ENCODE data around the gene VANGL2.

The VANGL2 gene

DNA sequence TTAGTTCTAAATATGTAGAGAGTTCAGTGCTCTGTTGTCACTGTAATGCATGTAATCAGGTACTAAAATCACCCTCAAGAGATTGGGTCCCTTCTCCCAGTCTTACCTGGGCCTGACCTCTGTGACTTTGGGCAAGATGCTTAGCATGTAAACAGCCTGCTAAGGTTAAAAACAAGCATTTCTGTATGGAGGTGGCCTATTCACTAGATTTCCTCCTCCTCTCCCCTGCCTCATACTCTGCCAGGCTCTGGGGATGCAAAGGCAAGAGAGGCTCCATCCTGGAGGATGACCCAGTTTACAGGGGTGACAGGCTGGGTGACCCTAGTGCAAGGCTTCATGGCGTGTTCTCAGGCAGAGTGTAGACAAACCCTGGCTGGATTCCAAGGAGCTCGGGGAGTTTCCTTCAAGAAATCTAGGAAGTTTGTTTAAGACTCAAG, 28.8 kb downstream of the VANGL2 start:
- DNase-seq: no peak

DNA sequence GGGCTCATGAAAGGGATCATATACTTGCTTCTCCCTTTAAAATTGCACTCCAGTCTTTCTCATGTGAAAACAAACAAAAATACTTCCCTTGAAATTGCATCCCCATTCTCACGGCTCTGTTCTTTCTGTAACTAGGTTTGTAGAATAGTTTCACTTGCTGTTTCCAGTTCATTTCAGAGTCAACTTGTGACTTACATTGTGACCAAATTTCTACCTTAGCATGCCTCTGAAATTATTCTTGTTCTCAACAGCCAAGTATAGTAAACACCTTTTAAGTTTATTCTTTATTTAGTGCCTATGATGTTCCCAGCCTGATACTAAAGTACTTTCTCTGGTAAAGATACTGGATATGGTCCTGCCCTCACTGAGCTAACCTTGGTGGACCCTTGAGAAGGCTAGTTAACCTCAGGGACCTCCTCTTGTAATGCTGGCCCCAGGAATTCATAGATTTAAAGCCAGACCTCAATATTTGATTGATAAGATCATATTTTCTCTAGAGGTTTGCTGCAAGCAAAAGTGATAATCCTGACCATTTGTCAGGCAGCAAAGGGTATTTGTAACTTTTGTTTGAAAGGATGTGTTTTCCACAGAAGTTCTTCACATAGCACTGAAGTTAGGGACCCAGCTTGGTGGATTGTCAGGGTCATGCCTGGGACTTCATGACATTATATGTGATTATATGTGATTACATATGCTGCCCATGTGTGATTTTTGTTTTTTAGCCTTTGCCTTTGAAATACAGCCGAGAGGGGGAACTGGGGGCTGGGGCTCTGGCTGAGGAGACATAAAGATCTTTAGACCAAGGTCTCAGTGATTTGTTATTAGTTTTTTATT, 29.6 kb downstream of the VANGL2 start:
- no peak for DNase-seq

DNA sequence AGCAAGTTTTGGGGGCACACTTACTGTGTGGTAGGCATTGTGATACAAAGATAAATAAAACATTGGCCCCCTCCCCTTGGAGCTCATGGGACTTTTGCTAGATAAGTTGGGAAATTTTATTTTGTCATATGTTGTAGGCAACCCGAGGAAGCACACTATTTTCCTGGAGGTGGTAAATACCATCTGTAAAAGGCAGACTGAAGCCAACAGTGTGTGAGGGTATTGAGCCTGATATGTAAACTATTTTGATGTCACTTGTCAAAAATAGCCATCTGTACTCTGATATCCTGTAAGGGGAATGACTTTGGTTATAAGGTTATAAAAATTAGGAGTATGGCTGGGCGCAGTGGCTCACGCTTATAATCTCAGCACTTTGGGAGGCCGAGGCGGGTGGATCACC, 30.6 kb downstream of the VANGL2 start:
- DNase-seq: no peak

DNA sequence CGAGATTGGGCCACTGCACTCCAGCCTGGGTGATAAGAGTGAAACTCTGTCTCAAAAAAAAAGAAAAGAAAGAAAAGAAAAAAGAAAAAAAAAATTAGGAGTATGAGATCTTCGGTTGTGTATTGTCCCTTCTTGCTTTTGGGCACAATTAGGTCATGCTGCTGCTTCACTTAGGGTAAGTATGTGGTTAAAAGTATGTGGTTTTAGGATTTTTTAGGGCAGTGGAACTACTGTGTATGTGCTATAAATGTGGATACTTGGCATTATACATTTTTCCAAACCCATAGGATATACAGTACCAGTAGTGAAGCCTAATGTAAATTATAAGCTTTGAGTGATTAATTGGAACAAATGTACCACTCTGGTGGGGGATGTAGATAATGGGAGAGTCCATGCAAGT, 31.2 kb downstream of the VANGL2 start:
- DNase-seq: no peak

DNA sequence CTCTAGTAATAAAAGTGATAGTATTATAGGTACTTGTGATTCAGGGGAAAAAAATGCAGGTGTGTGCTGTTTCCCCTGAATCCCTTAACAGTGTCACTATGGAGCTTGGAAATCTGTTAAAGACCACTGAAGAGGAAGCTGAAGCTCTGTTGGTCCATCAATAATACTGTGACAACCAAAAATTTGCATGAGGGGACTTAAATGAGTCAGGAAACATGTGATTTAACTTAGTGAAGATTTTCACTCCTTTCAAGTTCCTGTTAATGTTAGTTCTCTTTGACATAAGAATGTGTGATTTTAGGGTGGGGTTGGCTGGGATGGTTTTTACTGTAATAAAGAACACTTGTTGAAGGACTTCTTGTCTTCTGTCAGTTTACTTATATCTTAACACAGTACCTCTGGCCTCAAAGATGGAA, 32.0 kb downstream of the VANGL2 start:
- DNase-seq: no peak

DNA sequence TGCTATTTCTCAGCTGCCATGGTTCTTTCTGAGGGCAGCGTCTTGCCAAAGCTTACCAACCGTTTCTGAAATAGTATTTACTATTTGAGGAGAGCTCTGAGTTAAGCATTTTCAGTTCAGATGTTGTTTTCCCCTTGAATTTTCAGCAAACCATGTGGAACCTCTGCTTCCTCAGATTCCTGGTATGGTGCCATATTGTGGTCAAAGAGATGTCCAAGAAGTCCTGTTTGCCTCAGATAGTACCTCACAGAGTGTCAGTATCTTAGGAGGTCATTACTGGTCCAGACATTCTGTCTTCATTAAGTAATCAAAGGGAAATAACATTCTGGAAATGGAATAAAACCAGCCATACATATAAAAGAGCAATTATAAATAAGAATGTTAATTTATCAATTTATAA, 36.6 kb downstream of the VANGL2 start:
- DNase-seq: no peak

DNA sequence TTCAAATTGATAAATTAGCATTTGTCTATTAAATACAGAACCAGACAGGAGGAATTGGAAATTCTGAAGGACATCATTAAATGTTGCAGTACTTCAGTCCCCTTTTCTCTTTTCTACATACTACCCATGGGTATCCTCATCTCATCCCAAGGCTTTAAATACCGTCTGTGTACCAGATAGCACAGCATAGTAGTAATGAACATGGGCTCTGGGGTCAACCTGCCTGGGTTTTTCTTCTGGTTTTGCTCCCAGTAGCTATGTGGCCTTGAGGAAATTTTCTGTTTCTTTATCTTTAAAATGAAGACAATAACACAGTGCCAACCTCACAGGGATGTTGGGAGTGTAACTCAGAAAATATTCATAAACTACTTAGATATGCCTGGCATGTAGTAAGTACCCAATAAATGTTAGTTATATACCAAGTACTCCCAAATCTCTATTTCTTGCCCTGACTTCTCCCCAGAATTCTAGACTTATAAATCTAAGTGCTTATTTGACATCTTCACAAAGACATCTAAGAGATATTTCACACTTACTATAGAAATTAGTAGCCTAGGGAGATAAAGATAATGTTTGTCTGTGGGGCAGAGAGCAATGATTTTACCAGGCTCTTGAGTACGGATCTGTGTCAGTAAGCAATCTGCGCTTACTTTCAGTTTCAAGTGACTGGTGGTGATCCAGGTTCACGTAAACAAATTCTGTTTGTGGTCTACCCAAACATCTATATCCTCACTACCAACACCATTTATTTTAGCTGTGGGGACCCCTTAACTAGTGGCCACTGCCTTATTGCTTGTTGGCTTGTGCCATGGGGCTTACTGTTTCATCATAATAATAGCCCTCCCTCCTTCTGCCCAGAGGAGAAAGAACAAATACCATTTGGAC, 37.3 kb downstream of the VANGL2 start:
- no peak for DNase-seq

DNA sequence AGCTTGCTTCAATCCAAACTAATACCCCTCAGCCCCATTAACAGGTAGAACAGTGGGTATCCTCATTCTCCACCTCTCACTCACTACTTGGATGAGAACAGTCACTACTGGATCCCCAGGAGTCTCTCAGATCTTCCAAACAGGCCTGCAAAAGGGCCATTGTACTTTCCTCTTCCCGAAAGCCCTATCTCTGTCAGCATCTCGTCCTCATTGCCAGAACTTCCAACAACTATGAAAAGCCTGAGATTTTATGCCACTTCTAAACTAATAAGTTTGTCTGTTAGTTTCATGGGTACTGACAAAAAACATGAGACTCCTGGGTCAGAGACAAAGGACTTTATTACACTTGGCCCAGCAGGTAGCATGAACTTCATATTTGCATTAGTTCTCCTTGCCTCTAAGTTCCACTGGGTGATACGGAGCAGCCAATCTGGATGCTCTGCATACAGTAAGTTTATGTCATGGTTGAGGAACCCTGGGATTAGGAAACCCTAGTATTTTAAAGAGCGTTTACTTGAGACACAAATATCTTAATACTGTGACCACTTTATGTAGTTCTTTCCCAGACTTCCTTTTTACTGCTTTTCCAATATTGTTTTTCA, 38.1 kb downstream of the VANGL2 start:
- no peak for DNase-seq

DNA sequence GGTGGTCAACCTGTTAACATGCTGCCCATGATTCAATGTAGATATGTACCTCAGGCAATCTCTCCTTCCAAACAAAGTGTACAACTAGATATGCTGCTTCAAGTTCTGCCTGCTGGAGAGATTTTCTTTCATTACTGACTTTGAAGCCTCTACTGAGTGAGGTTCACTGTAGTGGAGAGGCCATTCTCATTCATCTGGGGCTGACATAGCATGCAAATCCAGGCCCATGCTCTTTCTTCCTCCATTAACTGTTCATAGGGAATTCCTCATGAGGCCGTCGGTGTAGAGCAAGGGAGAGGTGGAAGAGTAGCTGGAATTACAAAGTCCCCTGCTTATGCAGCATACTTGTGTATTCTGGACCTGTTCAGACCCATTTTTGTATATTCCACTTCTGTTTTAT, 38.6 kb downstream of the VANGL2 start:
- DNase-seq: no peak

DNA sequence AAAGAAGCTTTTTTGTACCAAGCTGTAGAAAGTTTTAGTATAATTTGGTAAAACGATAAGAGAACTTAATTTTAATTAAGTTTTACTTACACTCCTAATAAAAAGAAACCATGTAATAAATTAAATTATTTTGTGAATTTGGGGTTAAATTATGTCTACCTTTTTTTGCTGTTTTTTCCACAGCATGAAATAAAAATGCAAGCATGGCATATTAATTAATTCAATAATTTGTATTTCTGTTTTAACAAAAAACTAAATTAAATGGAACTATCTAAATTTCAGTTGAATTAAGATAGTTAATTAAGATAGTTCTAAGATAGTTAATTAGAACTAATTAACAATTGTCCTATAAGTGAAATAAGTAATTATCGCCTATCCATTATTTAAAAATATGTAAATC, 39.4 kb downstream of the VANGL2 start:
- no peak for DNase-seq

DNA sequence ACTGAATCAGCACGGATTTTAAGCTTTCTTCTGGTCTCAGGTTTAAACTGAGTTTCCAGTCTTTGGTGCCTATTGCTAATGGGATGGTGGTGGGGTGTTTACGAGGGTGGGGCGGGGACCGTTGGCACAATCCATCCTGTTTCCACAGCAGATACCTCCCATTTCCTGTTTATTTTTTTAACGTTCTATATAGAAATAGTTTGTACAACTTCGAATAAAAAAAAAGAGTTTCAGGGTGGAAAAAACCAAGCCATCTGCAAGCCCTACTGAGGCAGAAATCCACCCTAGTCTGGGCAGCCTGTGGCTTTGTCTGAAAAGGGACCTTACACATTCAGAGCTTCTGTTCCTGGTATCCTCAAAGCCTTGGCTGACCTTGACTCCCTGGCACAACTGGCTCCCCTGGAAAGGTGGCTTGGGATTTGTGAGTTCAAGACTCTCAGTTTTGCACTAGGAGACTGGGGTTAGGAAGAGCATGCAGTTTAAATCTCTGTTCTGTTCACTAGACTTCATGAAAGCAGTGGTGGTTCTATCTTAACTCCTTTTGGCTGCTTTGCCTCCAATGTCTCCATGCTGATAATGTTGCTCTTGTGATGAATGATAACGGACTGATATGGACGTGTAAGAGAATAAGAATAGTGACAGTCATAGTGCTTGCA, 46.7 kb downstream of the VANGL2 start:
- DNase-seq: no peak

DNA sequence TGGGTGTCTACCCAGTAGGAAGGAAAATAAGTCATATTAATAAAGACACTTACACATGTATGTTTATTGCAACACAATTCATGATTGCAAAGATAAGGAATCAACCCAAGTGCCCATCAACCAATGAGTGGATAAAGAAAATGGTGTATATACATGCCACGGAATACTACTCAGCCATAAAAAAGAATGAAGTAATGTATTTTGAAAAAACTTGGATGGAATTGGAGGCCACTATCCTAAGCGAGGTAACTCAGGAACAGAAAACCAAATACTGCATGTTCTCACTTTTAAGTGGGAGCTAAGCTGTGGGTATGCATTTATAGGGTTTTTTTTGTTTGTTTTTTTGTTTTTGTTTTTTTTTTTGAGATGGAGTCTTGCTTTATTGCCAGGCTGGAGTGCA, 49.1 kb downstream of the VANGL2 start:
- DNase-seq: no peak

DNA sequence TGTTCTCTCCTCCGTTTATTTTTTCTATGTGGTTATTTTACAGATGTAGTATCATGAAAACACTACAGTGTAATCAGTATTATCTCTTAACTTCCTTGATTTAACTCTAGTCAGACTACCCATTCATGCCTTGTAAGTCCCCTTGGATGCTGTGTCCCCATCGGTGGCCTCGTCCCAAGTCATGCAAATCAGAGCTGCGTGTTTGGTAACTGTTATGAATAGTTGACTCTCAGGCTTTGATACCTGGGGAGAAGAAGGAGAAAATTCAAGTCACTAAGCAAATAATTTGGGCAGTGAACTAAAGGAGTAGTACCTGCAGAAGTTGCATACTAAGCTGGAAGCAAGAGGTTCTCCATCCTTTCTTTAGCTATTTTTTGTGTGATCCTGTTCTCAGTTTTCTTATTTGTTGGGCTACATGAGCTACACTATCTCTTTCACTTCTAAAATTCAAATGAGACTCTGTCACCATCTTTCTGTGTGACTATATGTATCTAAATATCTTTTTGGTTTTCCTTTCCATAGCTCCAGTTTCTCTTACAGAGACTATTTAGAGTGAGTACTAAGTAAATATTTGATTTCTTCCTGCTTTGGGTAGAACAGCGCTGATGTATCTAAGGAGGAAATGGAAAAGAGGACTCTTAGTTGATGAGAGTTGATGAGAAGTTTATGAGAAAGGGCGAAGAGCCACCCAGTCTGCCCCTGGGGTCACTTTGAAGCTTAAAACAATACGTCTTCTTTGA, 50.9 kb downstream of the VANGL2 start:
- no peak for DNase-seq

DNA sequence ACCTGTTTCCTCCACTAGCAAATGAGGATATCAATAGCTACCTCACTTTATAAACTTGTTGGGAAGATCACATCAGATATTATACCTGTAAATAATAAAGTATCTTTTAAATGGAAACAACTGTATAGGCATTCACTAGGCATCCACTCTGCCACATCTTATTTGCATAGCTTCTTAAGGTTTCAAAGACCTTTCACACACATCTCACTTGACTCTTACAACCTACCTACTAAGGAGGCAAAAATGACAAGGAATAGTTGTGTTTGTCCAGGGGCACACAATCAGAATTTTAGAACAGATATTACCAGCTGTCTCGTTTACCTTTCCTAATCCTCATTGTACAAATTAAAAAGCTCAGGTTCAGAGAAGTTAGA, 51.5 kb downstream of the VANGL2 start:
- no peak for DNase-seq

DNA sequence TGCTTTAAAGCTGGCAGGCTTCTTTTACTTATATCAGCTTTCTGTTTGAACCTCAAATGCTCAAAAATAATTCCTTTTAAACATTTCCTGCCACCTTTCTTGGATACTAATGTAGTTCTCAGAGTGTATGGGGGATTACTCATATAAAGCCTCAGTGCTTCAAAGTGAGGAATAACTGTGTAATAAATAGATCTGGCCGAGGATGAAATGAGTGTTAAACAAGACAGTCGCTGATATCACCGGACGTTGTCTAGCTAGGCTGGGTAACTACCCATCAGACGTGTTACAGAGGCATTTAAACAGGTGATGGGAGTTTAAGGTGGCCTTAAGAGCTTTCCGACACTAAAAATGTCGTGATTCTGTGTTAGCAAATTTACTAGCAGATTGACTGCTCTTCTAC, 53.1 kb downstream of the VANGL2 start:
- DNase-seq: no peak

DNA sequence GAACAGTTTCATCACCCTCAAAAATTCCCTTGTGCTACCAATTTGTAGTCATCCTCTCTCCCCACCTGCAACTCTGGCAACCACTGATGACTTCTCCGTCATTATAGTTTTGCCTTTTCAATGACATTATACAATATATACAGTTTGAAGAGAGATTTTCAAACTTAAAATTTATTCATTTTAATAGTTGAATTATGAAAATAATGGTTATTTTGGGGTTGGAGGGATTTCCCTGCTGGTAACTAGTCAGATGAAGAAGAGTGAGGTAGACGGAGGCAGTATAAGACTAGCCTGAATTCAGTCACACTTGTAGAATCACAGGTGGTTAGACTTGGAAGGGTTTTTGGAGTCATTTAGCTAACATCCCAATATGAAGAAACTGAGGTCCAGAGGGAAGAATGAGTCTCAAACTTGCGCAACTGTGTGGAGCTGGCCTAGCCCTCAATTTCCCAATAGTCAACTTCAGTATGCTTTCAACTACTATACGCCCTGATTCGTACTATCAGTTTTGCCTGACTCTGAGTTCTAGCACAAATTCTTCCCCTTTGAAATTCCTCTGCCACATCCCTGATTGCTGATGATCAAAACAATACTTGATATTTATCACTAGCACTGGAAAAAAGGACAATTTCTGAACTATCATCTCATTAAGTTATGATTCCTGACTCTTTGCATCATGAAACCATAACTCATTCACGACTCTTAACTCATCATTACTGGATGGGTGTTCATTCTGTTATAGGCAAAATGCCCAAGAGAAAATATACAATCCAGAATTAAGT, 54.2 kb downstream of the VANGL2 start:
- DNase-seq: no peak

DNA sequence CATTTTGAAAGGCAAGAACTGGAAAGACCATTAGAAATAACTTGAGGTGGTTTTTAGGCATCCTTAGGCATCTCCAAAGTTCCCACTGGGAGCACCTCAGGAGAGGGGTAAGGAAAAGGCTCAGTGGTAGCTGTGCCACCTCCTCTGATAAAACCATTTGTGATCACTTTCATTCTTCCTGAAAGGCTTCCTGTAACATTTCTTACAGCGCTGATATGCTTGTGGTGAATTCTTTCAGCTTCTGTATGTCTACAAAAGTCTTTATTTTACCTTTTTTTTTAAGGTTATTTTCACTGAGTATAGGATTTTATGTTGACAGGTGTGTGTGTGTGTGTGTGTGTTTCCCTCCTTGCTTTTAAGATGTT, 54.8 kb downstream of the VANGL2 start:
- DNase-seq: no peak

DNA sequence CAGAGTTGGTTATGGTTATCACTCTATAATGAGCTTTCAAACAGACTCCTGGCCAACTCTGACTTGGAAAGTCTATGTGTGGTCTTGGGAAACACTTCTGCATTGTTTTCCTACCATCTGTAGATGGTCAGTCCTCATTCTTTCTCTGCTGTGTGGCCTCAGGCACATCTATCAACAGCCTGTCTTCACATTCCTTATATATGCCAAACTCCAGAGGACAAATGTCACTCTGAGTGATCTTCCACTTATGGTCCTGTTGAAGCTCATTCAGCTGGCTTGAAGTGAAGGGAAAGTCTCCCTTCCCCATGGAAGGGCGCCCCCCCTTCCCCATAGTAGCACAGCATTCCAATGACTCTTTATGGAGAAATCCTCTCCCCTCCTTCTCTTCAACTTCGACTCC, 58.7 kb downstream of the VANGL2 start:
- DNase-seq: no peak

DNA sequence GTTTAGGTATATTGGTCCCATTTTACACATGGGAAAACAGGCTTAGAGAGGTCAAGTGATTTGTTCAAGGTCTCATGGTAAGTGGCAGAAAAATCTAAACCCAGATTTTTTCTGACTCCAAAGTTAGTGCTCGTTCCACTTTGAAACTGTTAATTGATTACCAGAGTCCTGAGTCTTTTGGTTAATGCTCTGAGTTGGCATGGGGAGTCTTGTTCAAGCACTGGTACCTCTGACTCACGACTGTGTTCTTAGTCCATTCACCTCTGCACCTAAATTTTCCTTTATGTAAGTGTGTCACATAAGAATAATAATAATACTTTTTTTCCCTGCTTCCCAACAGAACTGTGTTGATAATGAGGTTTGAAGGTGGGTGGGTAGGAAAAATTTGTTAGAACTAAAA, 59.3 kb downstream of the VANGL2 start:
- no peak for DNase-seq

DNA sequence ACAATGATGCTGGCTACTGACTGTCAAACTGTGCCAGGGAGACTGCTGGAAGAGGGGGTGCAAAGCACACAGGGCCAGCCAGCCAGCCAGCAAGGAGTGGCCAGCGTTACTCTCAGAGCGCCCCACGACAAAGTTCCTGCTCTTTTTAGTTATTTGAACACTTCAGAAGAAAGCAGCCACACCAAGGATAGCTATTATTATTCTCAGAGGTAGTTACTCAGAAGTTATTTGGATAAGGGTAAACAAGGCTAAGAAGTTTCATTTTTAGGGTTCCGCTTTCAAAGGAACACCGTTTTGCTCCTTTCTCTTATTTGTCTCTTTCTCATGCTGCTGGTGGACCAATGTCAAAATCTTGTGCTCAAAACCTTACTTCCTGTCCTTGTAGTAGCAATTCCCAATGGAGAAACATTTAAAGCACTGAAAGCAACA, 59.9 kb downstream of the VANGL2 start:
- DNase-seq: no peak

DNA sequence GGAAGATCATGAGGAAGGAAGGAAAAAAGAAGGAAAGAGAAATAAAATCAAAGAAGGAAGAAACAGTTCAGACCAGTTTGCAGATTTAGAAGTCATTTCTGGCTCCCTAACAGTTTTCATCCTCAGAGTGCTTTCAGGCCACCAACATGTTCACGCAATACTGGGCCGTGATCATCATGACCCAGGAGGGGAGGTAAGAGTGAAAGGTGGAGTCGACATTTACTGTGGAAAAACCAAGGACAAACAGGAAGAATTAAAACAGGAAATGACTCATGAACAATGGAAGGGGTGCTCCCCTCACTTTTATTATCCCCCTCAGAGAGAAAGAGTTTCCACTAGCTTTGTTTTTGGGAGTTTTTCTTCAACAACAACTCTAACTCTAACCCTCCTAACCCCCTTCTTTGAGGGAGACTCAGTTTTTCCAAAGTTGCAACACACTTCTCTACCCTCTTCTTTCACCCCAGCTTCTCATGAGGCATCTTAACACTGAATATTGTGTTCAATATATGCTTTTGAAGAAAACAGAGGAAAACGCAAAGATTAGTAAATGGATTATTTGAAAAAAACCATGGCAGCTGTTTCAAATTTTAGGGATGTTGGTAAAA, 60.4 kb downstream of the VANGL2 start:
- no peak for DNase-seq
